Heart right ventricle (tissue), 16 donors: ENCODE measurements around the gene EEFSEC. TPM values are rescaled to one million over a fixed set of nuclear protein-coding genes. Genes with fewer than 3 reads are reported as not detected.

Source experiments
- ATAC-seq, 8 donors: fragments of 200-7000 bp; cut with Tn5 transposase; one replicate each; pipeline ENCODE4 v1.9.1; 2020; ENCODE audit warnings: mild to moderate bottlenecking in 8 of 8, moderate library complexity in 8 of 8, moderate number of reproducible peaks in 1 of 8
- DNase-seq, 2 donors: peaks; one replicate each; pipeline ENCODE4 v3.0.0-alpha.2; 2020
- H3K27ac ChIP-seq, 10 donors: fragments of 200-600 bp; sonication (generic) in 2 of 10; one replicate each; pipeline versions ENCODE4 v1.5.0 to v1.8.0; 2020 to 2022; ENCODE audit warnings: mild to moderate bottlenecking in 3 of 10
- H3K27me3 ChIP-seq, 7 donors: fragments of 200-600 bp; one replicate each; pipeline ENCODE4 v1.8.0; 2021 to 2022; ENCODE audit warnings: mild to moderate bottlenecking in 2 of 7
- H3K36me3 ChIP-seq, 9 donors: fragments of 200-600 bp; sonication (generic) in 1 of 9; one replicate each; pipeline versions ENCODE4 v1.5.0 to v1.8.0; 2020 to 2022; ENCODE audit warnings: mild to moderate bottlenecking in 2 of 9
- H3K4me1 ChIP-seq, 9 donors: fragments of 200-600 bp; sonication (generic) in 1 of 9; one replicate each; pipeline versions ENCODE4 v1.5.0 to v1.8.0; 2020 to 2022; ENCODE audit warnings: mild to moderate bottlenecking in 4 of 9
- H3K4me3 ChIP-seq, 10 donors: fragments of 200-600 bp; sonication (generic) in 2 of 10; one replicate each; pipeline versions ENCODE4 v1.5.0 to v1.8.0; 2020 to 2022; ENCODE audit warnings: mild to moderate bottlenecking in 7 of 10, moderate library complexity in 2 of 10
- H3K9me3 ChIP-seq, 11 donors: fragments of 200-600 bp in 10 of 11; sonication (generic) in 2 of 11; one replicate each; pipeline versions ENCODE4 v1.5.0 to v1.8.0; 2013 to 2022; ENCODE audit warnings: mild to moderate bottlenecking in 2 of 11, control low read depth in 1 of 11, moderate library complexity in 1 of 11
- WGBS, 2 donors: extraction: QIAGEN DNeasy Blood & Tissue Kit; methylation state at CpG; one replicate each; pipeline ENCODE4 v1.1.7; 2013; ENCODE audit warnings: inconsistent platforms in 1 of 2; 5-methylcytosine and 5-hydroxymethylcytosine counted together
- intact Hi-C, 10 donors: fragments of 100-400 bp; cut with DNase I; formaldehyde crosslinking; loops; one replicate each; pipeline versions ENCODE4 v1.11.1 to v1.14.2; 2022
- polyA plus RNA-seq, 2 donors: library from polyadenylated mRNA; stranded (reverse); fragments of 200-250 nt; gene quantifications; one replicate each; pipeline ENCODE4 v1.2.3, GENCODE V29; 2013
- total RNA-seq, 10 donors: library from RNA; stranded (reverse); fragmentation: NEBNext Ultra II Directional in 3 of 10; extraction: Animal tissue kit (Norgen Biotek cat#: 25700) in 3 of 10; gene quantifications; one replicate each; pipeline versions ENCODE4 v1.2.1 to v1.2.4, GENCODE V29; 2021 to 2023
- TF ChIP-seq, protein P1 (sequence below), 9 donors: fragments of 200-600 bp; sonication (generic) in 2 of 9; IDR thresholded peaks; one replicate each; pipeline versions ENCODE4 v1.5.0 to v1.8.0; 2021 to 2022; ENCODE audit warnings: antibody characterized with exemption in 9 of 9, mild to moderate bottlenecking in 5 of 9, moderate library complexity in 1 of 9
- donor health status: Arrhythmogenic right ventricular cardiomyopathy.
- donor health status: ischemic (EF 13 %, LVEDD 7.1; RV severe dilation, severe dysfunction).
- donor health status: healthy with polysubstance abuse.
- donor health status: DM: no; HTN: yes; CAD: no.
- donor health status: DM: no; HTN: no; CAD: no.
- donor health status: ischemic (EF 25% LVEDD 6.9; RV normal size, moderate dysfunction).
- donor health status: ischemic (EF 25% LVEDD 5.7; RV mildly dilated, moderate dysfunction).
- donor health status: healthy.
- donor health status: DM: yes; HTN: yes; CAD: no.
- donor health status: Ischemic cardiomyopathy.
- donor health status: ischemic (EF 35%, LVEDD 5.7; RV mildly dilated, moderate dysfunction).
- donor health status: nonischemic (EF 11% LVEDD 7.7; RV severe dilation, severe dysfunction).
- donor health status: DM: yes; HTN: yes; CAD: no.
- donor health status: PGD.
- donor health status: ischemic (EF 29% LVEDD 5.4; RV normal size, mild dysfunction).
- donor health status: nonischemic (EF 23%, LVEDD 6.1; RV moderate dilation, normal function).

The EEFSEC gene
- total and polyA plus RNA-seq, 12 donors = 16.5 to 29.5 (median 25.0) TPM

DNA sequence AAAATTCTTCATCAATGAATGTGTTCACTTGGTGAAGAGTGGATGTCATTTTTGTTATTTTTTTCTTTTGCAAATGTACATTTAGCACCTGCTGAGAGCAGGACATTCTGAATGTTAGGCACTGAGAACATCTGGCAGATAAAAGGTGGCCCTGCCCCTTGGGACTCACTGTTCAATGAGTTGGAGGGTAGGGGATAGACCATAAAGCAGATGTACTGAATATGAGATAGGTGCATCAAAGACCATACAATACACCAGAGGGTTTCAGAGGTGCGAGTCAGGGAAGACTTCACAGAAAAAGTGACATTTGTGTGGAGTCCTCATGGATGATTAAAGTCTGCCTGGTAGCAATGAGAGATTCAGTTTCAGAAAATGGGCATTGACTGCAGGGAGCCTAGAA is 34.2 kb downstream of the EEFSEC start:
- intact Hi-C loops = no loop called here
- Histone ChIP-seq H3K27ac (no peak overlapping the region), H3K36me3 (no peaks in the 10 kb centered on the region), H3K27me3 (no peaks in the 10 kb centered on the region), H3K9me3 (no peaks in the 10 kb centered on the region), H3K4me3 (no peak overlapping the region), H3K4me1 (peaks cover 0 to 2% (median 0%) of the 10 kb centered on the region in 9 donors)
- no peak for ATAC-seq
- WGBS, 2 donors = 94 to 98% methylated on average over 1 of the region's 1 CpG
- TF ChIP-seq, protein P1, sequence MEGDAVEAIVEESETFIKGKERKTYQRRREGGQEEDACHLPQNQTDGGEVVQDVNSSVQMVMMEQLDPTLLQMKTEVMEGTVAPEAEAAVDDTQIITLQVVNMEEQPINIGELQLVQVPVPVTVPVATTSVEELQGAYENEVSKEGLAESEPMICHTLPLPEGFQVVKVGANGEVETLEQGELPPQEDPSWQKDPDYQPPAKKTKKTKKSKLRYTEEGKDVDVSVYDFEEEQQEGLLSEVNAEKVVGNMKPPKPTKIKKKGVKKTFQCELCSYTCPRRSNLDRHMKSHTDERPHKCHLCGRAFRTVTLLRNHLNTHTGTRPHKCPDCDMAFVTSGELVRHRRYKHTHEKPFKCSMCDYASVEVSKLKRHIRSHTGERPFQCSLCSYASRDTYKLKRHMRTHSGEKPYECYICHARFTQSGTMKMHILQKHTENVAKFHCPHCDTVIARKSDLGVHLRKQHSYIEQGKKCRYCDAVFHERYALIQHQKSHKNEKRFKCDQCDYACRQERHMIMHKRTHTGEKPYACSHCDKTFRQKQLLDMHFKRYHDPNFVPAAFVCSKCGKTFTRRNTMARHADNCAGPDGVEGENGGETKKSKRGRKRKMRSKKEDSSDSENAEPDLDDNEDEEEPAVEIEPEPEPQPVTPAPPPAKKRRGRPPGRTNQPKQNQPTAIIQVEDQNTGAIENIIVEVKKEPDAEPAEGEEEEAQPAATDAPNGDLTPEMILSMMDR (IDR thresholded peaks at IDR 0.05) = no peak
- DNase-seq = no peak

DNA sequence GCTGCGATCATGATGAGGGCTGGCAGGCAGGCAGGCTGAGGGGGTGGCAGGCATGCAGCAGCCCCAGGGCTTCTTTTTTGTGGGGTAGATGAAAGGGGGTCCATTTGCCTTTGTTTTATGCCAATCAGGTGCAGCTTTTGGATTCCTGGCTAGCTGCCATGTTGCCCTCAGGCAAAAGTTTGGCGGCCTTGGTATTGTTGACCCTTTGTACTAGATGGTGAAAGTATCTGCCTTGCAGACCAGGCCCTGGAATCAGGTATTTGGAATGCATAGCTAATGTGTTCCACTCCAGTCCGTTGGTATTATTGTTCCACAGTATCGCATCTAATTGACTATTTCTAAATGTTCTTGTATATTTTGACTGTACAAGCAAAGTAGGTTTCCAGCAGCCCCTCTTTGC is 35.0 kb downstream of the EEFSEC start:
- TF ChIP-seq, protein P1 (IDR thresholded peaks at IDR 0.05) = no peak
- H3K4me1 ChIP-seq = peaks cover 0 to 3% (median 0%) of the 10 kb centered on the region in 9 donors
- H3K36me3 ChIP-seq = no peaks in the 10 kb centered on the region
- H3K4me3 ChIP-seq = no peak overlapping the region
- intact Hi-C loops = no loop called here
- H3K27ac ChIP-seq = no peak overlapping the region
- ATAC-seq (no peak), DNase-seq (no peak)
- WGBS, 2 donors = 92 to 95% methylated on average over 4 of the region's 4 CpGs
- no peaks in the 10 kb centered on the region for H3K9me3 ChIP-seq
- H3K27me3 ChIP-seq = no peaks in the 10 kb centered on the region

- intact Hi-C loops = no loop called here
- Histone ChIP-seq H3K4me1 (peaks cover 0 to 9% (median 4%) of the 10 kb centered on the region in 9 donors), H3K9me3 (no peaks in the 10 kb centered on the region), H3K4me3 (no peak overlapping the region), H3K27ac (no peak overlapping the region), H3K27me3 (no peaks in the 10 kb centered on the region), H3K36me3 (no peaks in the 10 kb centered on the region)
- TF ChIP-seq, protein P1 (IDR thresholded peaks at IDR 0.05) = no peak
- DNase-seq = no peak
- 89 to 94% methylated on average over 4 of the region's 4 CpGs for WGBS, 2 donors
- ATAC-seq = no peak
These were observed 35.7 kb downstream of the EEFSEC start for GRCh38 chr3:128188956-128189355.

DNA sequence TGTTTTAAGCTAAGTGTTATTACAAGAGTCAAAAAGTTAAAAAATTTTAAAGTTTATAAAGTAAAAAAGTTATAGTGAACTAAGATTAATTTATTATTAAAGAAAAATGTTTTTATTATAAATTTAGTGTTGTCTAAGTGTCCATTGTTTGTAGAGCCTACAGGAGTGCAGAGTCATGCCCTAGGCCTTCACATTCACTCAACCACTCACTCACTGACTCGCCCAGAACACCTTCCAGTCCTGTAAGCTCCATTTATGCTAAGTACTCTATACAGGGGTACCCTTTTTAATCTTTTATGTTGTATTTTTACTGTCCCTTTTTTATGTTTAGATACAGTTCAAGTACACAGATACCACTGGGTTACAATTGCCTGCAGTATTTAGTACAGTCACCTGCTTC is 37.2 kb downstream of the EEFSEC start:
- H3K27me3 ChIP-seq = no peaks in the 10 kb centered on the region
- 34 to 39% methylated on average over 1 of the region's 1 CpG for WGBS, 2 donors
- no peak for ATAC-seq
- no peaks in the 10 kb centered on the region for H3K9me3 ChIP-seq
- H3K36me3 ChIP-seq = no peaks in the 10 kb centered on the region
- DNase-seq = no peak
- intact Hi-C loops = no loop called here
- TF ChIP-seq, protein P1 (IDR thresholded peaks at IDR 0.05) = no peak
- no peak overlapping the region for H3K4me3 ChIP-seq
- H3K4me1 ChIP-seq = peaks cover 0 to 24% (median 20%) of the 10 kb centered on the region in 9 donors
- H3K27ac ChIP-seq = no peak overlapping the region
